Measurements from ENCODE around the gene ASPSCR1.
A peak's percentile ranks its signal among the peaks of the same experiment; 100 is the strongest.
"Not testable (repeated sequence)": the region's sequence is repeated elsewhere in the genome, so short reads cannot be mapped to it uniquely, and the experiment has no call there.

ASPSCR1 gene

DNA sequence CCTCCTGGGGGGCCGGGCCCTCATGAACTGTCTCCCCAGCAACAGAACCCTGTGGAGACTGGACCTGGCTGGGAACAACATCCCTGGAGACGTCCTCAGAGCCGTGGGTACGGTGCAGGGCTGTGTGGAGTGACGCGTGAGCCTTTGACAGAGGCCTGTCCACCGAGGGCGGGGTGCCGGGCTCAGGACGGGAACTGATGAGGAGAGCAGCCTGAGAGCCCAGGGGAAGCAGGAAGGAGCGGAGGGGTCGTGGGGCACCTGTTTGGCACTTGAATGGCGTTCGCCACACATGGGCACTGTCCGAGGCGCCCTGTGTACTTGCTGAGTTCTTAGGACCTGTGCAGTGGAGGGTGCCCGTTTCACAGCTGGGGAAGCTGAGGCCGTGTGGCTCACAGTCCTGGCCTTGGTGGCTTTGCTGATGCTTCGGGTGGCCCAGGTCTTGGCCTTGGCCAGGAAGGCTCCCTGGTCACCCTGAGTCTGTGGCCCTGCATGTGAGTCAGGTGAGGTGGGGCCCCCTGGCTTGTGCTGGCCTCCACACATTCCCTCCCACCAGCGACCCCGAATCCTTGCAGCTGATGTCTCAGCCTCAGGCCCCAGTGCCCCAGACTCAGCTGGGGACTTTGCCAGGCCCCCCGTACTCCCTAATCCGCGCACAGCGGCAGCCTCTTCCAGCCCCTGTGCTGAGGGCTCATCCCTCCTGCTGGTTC lies 48.1 kb downstream of the ASPSCR1 start:
- DNase-seq: no peak

DNA sequence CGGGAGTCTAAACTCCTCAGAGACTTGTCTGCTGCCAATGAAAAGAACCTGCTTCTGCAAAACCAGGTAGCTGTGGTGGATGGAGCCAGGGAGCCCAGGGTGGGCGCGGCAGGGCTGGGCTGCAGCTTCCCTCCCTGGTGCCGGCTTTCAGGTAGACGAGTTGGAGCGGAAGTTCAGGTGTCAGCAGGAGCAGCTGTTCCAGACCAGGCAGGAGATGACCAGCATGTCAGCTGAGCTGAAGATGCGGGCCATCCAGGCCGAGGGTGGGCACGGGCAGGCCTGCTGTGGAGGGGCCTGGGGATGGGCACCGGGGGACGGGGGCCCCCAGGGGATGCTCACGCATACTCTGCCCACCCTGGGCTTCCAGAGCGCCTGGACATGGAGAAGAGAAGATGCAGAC lies 50.8 kb downstream of the ASPSCR1 start:
- no peak for DNase-seq

DNA sequence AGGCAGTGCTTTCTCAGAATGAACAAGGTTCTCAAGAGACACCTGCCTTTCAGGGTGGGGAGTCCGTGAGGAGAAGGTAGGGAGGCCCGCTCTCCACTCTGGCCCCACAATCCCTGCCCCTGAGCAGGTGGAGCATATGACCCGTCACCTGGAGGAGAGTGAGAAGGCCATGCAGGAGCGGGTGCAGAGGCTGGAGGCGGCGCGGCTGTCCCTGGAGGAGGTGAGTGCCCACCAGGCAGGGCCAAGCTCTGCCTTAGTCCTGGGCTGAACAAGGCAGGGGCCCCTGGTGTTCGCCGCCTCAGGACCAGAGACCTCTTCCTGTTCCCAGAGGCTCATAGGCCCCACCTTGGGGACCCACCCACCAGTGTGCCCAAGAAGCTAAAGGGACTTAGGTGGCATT lies 51.5 kb downstream of the ASPSCR1 start:
- no peak for DNase-seq

DNA sequence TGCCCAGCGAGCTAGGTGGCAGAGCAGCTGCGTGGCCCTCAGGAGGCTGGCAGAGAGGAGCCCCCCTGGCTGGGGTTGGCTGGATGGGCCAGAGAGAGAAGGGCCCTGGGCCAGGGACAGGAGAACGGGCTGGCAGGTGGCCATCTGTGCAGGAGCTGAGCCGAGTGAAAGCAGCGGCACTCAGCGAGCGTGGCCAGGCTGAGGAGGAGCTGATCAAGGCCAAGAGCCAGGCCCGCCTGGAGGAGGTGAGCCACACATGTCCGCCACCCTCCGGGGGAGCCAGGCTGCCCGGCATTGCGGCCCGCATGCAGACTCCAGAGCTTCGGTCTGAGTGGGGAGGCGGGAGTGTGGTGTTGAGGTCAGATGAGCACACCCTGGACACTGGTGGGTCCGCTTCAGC lies 52.0 kb downstream of the ASPSCR1 start:
- no peak for DNase-seq

DNA sequence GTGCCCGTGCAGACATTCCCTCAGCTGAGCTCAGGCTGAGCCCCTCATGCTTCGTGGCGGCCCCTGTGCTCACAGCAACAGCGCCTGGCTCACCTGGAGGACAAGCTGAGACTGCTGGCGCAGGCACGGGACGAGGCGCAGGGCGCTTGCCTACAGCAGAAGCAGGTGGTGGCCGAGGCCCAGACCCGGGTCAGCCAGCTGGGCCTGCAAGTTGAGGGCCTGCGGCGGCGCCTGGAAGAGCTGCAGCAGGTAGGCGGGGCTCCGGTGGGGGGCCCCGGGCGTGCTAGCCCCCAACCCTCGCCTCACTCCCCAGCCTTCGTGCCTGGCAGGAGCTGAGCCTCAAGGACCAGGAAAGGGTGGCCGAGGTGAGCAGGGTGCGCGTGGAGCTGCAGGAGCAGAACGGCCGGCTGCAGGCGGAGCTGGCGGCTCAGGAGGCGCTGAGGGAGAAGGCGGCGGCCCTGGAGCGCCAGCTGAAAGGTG lies 52.6 kb downstream of the ASPSCR1 start:
- DNase-seq: no peak

DNA sequence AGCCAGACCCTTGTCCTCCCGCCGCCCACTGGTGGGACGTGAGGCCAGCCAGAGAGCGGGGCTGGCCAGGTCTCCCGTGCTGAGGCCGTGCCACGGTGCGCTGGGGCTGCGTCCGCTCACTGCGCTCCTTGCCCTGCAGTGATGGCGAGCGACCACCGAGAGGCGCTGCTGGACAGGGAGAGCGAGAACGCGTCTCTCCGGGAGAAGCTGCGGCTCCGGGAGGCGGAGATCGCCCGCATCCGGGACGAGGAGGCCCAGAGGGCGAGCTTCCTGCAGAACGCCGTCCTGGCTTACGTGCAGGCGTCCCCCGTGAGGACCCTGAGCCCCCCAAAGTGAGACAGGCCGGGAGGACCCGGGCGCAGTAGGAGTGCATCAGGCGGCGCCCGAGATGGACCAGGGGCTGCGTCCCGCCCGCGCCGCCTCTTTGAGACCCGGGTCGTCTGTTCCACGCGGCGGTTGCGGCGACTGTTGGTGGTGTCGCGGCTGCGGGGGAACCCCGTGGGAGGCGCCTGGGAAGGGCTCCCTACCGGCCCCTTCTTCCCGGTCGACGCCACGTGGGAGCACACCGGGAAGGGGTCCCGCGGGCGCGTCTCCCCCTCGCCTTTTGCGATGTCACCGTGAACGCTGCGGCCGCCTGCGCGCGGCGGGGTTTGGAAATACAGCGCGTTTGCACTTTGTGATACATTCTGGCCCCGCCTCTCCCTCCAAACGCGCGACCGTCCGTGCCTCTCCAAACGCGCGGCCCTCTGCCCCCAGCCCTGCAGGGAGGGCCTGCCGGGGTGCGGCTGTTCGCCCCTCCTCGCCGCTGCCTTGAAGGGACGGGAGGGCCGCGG lies 53.3 kb downstream of the ASPSCR1 start:
- DNase-seq: peak; percentile 68 to 86

DNA sequence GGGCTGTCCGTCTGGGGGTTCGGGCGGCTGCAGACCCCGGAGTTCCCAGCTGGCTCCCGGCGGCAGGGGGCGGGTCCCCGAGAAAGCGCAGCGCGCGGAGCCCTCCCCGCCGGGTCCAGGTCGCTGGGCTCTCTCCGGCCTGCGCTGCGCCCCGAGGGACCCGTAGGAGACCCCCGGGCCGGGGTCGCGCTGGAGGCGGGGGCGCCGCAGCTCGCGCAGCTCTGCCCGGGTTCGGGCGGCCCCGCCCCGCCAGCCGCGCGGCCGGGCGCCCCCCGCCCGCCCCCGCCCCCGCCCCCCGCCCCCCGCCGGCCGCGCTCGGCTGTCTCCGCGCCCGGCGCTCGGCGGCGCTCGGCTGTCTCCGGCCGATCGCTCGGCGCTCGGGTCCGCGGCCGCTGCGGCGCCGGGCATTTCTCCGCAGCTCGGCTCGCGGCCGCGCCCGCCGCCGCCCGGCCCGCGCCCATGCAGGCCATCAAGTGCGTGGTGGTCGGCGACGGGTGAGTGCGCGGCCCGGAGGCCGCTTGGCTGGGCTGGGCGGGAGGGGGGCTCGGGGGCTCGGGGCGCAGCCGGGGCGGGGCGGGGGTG lies 54.0 kb downstream of the ASPSCR1 start, which contains the start of gene RAC3:
RAC3 (plus strand) TSS at position 376 of the 582 bp plus-strand sequence; CDS start at position 460, 84 bp downstream.
- DNase-seq: peak in 1 of 2 experiments; percentile 49

DNA sequence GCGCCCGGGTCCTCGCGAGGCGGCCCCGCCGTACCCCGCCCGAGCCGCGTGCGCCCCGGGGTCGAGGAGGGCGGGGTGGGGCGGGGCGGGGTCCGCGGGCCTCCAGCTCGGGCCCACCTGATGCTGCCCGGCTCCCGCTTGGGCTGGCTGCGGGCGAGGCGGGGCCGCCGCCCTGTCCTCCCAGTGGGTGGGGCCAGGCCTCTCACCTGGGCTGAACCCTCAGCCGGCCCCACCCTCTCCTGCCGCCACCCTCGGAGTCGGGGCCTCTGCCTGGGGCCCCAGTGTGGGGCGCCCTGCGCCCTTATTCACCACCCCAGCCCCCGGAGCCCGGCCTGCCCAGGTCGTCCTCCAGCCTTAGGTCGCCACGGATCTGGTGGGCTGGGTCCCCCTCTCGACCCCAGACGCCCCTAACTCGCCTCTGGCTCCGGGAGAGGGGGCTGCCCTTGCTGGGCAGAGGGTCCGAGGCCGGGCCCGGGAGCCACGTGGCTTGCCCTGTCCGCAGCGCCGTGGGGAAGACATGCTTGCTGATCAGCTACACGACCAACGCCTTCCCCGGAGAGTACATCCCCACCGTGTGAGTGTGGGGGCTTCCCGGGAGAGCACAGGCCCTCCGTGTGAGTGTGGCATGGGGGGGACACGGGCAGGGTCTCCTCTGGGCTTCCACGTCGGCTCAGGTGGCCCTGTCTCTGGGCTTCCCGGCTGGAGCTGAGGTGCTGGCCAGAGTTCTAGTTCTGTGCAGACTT lies 54.6 kb downstream of the ASPSCR1 start:
- DNase-seq: no peak

DNA sequence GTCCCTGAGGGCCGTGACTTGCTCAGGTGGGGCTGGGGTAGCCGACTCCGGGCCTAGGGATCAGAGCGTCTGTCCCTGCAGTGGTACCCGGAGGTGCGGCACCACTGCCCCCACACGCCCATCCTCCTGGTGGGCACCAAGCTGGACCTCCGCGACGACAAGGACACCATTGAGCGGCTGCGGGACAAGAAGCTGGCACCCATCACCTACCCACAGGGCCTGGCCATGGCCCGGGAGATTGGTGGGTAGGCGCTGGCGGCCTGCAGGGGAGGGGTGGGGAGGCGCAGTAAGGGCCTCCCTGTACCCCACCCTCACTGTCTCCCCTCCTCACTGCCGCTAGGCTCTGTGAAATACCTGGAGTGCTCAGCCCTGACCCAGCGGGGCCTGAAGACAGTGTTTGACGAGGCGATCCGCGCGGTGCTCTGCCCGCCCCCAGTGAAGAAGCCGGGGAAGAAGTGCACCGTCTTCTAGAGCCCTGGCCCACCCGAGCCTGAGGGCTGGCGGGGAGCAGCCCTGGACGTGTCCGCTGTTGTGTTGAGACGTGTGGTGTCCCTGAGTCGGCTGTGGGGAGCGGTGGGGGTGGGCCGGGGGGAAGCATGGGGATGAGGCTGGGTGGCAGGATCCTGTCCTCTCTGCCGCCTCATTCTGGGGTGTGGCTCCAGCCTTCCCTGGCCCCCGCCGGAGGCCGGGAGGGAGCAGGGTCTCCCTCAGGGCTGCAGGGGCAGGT lies 56.1 kb downstream of the ASPSCR1 start:
- DNase-seq: no peak

DNA sequence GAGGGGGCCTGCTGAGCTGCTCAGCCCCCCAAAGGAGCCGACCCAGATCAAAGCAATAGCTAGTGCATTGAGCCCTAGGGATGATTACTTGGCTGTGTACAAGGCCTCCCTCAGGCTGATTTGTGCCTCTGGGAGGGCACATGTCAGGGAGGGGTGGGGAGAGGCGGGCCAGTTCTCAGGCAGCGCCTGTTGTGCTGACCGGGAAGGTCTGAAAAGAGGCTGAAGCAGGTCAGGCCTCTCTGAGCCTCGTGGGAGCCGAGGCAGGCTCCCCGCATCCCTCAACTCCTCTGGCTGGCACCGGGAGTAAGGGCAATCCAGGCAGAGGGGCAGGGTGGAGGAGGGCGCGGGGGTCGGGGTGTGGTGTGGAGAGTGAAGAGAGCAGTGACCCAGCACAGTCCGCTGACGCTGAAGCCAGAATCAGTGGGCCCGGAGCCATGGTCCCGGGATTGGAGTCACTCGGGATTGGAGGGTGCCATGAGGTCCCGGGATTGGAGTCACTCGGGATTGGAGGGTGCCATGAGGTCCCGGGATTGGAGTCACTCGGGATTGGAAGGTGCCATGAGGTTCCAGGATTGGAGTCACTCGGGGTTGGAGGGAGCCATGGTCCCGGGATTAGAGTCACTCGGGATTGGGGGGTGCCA lies 57.1 kb downstream of the ASPSCR1 start:
- DNase-seq: no peak

DNA sequence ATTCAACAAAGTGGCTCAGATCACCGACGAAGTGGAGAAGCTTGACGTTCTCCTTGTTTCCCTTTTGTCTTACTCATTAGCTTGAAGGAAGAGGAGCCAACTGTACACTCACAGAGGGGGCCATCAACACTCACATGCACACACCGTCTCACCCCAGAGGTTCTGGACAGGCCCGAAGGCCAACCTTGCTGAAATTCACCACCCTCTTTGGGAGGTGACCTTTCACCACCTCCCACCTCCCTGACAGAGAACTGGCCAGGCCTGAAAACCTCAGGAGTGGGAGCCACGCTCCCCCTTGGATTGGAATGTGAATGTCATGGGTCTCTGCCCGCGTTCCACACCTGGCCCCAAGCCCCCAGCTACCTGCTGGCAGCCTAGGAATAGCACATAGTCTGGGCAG lies 58.1 kb downstream of the ASPSCR1 start:
- DNase-seq: no peak

DNA sequence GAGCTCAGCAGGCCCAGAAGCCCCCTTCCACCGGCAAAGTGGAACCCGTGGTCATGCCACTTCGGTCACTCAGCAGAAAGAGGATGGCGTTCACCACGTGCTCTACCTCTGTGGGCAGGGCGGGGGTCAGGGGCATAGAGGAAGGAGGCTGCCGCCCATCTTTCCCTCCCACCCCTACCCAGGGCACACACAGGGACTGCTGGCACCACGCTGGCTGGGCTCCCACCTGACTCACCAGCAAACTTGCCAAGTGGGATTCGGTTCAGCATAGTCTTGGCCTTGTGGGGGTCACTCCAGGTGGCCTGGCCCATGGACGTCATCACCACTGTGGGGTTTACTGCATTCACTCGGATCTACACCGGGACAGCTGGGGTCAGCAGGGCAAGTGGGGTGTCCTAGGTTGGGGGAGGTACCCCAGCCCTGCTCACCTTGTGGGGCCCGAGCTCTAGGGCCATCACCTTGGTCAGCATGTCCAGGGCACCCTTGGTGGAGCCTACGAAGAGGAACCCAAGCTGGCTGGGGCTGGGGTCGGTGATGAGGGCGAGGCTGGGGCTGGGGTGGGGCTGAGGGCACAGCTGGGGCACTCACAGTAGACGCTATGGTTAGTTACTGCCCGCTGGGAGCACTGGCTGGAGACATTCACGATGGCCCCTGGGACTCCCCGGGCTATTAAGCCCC lies 58.7 kb downstream of the ASPSCR1 start:
- DNase-seq: no peak

DNA sequence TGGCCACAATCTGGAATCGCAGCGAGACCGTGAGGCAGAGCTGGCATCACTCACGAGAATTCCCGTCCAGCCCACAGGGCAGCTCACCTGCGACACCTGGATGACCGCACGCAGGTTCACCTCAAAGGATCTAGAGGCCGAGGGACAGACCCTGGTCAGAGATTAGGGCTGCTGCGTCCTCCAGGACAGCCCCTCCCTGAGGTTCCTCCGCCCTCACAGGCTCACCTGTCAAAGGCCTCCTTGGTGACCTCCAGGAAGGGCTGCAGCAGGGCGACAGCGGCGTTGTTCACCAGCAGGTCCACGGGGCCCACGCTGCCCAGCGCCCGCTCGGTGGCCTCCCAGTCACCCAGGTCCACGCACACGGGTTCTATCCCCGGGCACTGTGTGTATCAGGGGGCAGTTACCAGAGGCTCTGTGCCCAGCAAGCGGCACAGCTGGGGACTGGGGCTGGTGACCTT lies 59.2 kb downstream of the ASPSCR1 start:
- DNase-seq: no peak

DNA sequence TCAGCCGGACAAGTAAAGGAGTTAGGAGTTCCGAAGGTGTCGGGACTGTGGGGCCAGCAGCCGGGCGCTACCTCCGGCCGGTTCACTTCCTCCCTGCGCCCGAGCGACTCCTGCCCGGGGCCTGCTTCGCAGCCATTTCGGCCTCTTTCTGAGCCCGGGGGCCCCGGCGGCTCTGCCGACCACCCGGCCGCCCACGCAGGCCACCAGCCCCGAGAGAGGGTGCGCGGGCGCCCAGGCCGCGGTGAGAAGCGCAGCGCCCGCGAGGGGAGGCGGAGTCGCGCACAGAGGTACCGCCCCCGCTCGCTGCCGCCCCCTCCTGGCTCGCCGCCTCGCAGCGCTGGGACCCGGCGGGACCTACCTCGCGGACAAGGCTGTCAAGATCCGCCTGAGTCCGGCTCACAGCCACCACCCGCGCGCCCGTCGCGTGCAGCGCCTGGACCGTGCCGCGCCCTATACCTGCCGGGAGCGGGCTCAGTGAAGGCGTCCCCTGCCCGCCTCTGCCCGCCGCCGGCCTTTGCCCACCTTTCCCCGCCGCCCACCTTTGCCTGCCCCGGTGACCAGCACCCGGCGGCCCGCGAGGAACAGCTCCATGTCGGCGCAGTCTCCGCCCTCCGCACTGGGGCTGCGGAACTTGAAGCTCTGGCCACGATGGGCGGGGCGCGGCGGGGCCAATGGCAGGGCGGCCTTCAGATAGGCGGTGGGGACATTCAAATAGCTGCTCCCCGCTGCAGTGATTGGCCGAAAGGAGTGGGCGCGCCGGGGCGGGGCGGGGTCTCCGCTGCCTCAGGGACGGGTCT lies 59.9 kb downstream of the ASPSCR1 start, which contains the start of gene DCXR:
DCXR (minus strand) TSS at position 606 of the 797 bp plus-strand sequence; CDS start at position 591, 15 bp downstream.
- DNase-seq: peak; percentile 99 to 100

DNA sequence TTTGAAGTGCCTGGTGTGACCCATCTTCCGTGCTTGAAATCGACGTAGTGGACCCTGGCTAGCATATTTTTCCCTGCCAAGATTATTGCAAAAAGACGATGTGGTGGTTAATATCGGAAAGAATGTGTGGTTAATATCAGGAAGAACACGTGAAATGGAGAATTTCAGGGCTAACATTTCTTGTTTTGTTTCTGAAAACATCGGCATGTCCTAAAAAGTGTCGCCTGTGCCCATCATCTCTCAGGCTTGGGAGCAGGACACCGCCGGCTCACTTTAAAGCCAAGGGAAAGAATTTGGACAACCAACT lies 60.4 kb downstream of the ASPSCR1 start:
- no peak for DNase-seq

DNA sequence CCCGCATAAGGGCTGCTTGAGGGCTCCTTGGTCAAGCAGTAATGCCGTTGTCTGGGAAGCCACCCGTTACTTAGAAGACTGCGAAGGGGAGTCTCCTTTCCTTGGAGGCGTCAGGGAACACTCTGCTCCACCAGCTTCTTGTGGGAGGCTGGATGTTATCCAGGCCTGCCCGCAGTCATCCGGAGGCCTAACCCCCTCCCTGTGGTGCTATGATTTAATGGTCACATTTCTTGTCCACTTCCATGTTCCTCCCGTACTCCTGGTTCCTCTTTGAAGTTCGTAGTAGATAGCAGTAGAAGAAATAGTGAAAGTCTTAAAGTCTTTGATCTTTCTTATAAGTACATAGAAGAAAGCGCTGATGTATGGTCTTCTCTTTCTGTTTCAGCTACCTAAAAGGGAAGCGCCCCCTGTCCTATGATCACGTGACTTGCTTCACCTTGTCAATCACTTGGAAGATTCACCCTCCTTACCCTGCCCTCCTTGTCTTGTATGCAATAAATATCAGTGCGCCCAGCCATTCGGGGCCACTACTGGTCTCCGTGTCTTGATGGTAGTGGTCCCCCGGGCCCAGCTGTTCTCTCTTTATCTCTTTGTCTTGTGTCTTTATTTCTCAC lies 61.5 kb downstream of the ASPSCR1 start:
- DNase-seq: not testable (repeated sequence)

DNA sequence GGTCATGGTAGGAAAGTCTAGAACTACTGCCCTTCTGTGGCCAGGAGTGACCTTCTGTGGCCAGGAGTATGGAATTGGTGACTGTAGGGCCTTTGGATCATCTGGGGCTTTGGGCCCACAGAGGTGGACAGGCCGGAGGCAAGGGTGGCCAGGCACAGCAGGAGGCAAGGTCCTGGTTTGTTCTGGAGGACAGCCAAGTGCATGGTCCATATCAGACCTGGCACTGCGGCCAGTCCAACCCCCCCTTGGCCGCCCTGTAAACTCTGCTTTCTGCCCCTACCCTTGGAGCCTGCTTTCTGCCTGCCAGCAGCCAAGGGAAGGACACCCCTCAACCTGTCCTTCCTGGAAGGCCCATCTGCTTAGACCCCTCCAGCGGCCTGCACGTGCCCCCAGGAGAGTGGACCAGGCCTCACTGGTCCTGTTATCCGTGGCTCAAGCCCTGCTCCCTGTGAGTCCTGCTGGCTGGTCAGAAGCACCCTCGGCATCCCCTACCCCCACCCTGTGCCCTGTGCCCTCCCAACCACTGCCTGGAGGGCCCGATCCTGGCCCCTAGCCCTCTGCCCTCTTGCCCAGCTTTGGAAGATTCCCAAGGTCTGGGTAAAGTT lies 62.4 kb downstream of the ASPSCR1 start:
- DNase-seq: no peak

DNA sequence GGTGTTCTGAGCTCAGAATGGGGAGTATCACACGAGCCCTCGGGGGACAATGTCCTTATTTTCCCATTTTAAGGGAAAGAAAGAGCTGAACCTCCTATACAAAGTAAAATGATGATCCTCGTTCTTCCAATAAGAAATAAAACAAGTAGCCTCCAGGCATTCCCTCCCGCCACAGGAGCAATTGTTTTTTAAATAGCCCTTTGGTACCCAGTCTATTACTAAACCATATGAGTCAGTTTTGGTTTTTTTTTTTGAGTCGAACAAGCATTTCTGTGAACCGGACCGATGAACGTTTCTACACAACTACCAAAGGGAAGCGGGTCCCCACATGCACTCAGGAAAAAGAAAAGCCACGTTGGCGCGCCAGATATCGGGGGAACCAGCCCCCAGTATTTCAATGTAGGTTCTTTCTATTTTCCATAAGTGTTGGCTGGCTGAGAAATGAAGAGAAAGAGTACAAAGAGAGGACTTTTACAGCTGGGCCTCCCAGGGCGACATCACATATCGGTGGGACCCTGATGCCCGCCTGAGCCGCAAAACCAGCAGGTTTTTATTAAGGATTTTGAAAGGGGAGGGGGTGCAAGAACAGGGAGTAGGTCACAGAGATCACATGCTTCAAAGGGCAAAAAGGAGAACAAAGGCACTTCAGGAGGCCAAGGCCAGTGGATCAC lies 63.9 kb downstream of the ASPSCR1 start:
- DNase-seq: no peak

DNA sequence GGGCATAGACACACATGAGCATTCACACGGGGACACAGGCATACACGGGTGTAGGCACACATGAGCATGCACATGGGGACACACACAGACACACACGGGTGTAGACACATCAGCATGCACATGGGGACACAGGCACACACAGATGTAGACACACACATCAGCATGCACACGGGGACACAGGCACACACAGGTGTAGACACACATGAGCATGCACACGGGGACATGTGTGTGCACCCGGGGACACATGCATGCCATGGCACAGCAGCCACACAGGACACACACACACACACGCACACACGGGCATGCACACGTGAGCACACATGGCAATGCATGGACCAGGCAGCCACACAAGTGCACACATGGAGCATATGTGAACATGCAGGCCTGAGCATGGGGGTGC lies 65.2 kb downstream of the ASPSCR1 start:
- no peak for DNase-seq
